Measurements from ENCODE around the gene CKAP5. TPM values are rescaled to one million over a fixed set of nuclear protein-coding genes. Genes with fewer than 3 reads are reported as not detected.

CKAP5 gene
- total RNA-seq, 1 experiment from 2014 or later = 76.0 TPM

DNA sequence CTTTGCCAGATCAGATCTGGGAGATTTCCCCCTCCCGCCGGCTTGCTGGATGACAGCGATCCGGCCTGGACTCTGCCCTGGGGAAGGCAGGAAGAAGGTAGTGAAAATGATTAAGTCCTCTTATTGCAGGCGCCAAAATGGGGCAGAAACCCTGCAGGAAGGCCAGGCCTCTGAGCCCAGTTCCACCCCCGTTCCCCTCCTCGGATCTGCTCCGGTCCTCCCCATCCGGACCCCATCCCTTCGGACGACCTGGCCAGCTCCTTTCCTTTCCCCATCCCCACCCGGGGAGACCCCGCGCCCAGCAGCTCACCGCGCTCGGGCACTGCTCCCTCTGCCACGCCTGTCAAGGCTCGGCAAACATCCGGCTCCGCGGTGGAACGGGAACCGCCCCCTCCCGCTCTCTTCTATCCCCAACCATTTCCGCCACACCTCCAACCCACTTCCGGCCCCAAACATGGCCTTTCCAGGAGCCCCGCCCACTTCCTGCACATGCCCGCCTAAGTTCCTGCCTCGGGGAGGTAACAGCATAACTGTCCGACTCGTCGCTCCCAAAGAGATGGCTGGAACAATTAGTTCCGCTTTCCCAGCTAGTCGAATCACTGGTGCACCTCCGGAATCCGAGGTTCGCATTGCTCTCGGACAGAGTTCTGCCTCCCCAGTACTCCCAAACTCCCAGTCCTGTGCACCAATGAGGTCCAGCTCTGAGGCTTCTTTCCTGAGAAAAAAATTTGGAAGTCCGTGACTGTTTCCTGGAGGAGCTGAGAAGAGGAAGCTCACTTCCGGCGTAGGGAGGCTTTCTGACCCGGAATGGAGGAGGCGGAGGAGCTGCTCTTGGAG lies 145.6 kb downstream of the CKAP5 start, which contains the start of the genes ARHGAP1 and ZNF408:
Gene ARHGAP1, minus strand, starts transcription at position 379 of the 837 bp plus-strand sequence. CDS start 4,512 bp downstream, outside the sequence.
Gene ZNF408, plus strand, starts transcription at position 791 of the 837 bp plus-strand sequence. Its CDS starts 17 bp downstream, at position 808.
- DNase-seq (ENCODE audit: low spot score) = peak; percentile 100

DNA sequence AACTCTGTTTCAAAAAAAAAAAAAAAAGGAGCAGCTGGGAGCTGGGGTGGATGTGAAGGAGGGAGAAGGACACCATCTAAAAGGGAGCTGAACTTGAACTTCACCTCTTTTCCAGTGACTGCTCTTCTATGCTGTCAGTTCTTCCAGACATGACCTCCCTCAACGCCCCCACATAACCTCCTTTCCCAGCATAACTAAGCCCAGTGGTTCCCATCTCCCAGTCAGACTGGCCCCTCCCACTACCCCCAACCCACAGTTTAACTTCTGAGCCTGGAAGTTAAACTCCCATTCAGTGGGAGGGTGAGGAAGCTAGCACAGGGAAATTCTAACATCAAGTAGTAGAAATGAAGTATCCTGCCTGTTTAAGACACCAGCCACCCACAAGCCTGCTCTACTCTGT lies 147.5 kb downstream of the CKAP5 start:
- DNase-seq (ENCODE audit: low spot score) = no peak

- no peak for DNase-seq (ENCODE audit: low spot score)
Measured at GRCh38 chr11:46697723-46698122, 148.4 kb downstream of the CKAP5 start.

- no peak for DNase-seq (ENCODE audit: low spot score)
Measured at GRCh38 chr11:46697303-46697702, 148.8 kb downstream of the CKAP5 start.

GRCh38 chr11:46696212-46696558 lies 149.9 kb downstream of the CKAP5 start:
- no peak for DNase-seq (ENCODE audit: low spot score)

- no peak for DNase-seq (ENCODE audit: low spot score)
Measured at GRCh38 chr11:46695345-46696211, 150.5 kb downstream of the CKAP5 start.

GRCh38 chr11:46694607-46695006 lies 151.5 kb downstream of the CKAP5 start:
- DNase-seq (ENCODE audit: low spot score) = no peak

GRCh38 chr11:46694072-46694471 lies 152.0 kb downstream of the CKAP5 start:
- no peak for DNase-seq (ENCODE audit: low spot score)

DNA sequence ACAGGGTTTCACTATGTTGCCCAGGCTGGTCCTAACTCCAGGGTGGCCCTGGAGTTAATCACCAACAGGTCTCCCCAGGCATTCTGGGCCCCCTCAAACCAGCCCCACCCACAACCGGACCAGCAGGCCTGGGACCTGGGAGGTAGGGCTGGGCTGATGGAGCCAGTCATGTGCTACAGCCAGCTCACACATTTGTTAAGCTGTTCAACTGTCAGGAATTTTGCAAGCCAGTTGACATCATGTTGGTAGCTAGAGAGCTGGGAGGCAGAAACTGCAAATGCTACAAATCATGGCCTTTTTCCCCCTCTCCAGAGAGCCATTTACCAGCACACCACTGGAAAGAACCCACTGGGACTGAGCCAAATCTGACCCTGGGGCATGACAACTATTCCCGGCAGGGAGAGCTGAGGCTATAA lies 152.5 kb downstream of the CKAP5 start:
- DNase-seq (ENCODE audit: low spot score) = no peak

Small RNA genes lying within 50 kb of the gene (small RNA-seq; reads per million reads assigned to genes)
- gene MIR5582 (not detected), gene RF00573 (not detected), gene SNORD67 (5.7 reads per million, percentile 84 among the genes with 10 or more reads in this experiment)

Other genes with a start within 250 kb of the CKAP5 start
- 8.0 and 8.3 TPM in 2 replicates for gene HARBI1, start 229.1 kb downstream of the CKAP5 start, total RNA-seq (2014; rRNA removed; shearing (Covaris generic))
- 140 and 152 TPM in 2 replicates for gene ATG13, start 228.7 kb downstream of the CKAP5 start, total RNA-seq (2014; rRNA removed; shearing (Covaris generic))
- 28.7 and 29.3 TPM in 2 replicates for gene ARHGAP1, start 145.7 kb downstream of the CKAP5 start, total RNA-seq (2014; rRNA removed; shearing (Covaris generic))
- gene ZNF408, start 145.2 kb downstream of the CKAP5 start, total RNA-seq (2014; rRNA removed; shearing (Covaris generic)) = 15.8 and 17.5 TPM in 2 replicates
- 0.38 and 1.7 TPM in 2 replicates for gene F2, start 127.1 kb downstream of the CKAP5 start, total RNA-seq (2014; rRNA removed; shearing (Covaris generic))
- 0.15 TPM in 1 of 2 replicates, not detected in the other for gene LRP4, start 72.3 kb upstream of the CKAP5 start, total RNA-seq (2014; rRNA removed; shearing (Covaris generic))
- gene CSTPP1, start 90.5 kb upstream of the CKAP5 start, total RNA-seq (2014; rRNA removed; shearing (Covaris generic)) = 45.7 and 61.6 TPM in 2 replicates

Data from HT-29 (cell line).